ENCODE results near the gene MTR.

GRCh38 chr1:236880209-236880608, 85.1 kb downstream of the MTR start:
- no peak for TF ChIP-seq POLR2AphosphoS5 (IDR thresholded peaks at IDR 0.05; ENCODE audit: low read depth, low read length)
- TF ChIP-seq, protein P1, sequence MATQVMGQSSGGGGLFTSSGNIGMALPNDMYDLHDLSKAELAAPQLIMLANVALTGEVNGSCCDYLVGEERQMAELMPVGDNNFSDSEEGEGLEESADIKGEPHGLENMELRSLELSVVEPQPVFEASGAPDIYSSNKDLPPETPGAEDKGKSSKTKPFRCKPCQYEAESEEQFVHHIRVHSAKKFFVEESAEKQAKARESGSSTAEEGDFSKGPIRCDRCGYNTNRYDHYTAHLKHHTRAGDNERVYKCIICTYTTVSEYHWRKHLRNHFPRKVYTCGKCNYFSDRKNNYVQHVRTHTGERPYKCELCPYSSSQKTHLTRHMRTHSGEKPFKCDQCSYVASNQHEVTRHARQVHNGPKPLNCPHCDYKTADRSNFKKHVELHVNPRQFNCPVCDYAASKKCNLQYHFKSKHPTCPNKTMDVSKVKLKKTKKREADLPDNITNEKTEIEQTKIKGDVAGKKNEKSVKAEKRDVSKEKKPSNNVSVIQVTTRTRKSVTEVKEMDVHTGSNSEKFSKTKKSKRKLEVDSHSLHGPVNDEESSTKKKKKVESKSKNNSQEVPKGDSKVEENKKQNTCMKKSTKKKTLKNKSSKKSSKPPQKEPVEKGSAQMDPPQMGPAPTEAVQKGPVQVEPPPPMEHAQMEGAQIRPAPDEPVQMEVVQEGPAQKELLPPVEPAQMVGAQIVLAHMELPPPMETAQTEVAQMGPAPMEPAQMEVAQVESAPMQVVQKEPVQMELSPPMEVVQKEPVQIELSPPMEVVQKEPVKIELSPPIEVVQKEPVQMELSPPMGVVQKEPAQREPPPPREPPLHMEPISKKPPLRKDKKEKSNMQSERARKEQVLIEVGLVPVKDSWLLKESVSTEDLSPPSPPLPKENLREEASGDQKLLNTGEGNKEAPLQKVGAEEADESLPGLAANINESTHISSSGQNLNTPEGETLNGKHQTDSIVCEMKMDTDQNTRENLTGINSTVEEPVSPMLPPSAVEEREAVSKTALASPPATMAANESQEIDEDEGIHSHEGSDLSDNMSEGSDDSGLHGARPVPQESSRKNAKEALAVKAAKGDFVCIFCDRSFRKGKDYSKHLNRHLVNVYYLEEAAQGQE (IDR thresholded peaks at IDR 0.05; ENCODE audit: insufficient read depth in 1 of 2, low read depth in 2 of 2, low read length in 2 of 2): no peak
- no peak for TF ChIP-seq SIN3A (IDR thresholded peaks at IDR 0.05; ENCODE audit: borderline replicate concordance, insufficient read depth, low read length)
- TF ChIP-seq TAF1 (IDR thresholded peaks at IDR 0.05; ENCODE audit: borderline replicate concordance, insufficient read depth, low read length): no peak

All from PFSK-1 (cell line).